Immature natural killer cell (primary cell): Measurements from ENCODE around the gene WNK1. TPM values are rescaled to one million over a fixed set of nuclear protein-coding genes. Genes with fewer than 3 reads are reported as not detected.

Experiments
- DNase-seq, 3 donors: peaks; one replicate each; pipeline ENCODE4 v3.0.0; 2022; ENCODE audit warnings: mixed read lengths in 1 of 3
- H3K27ac Mint-ChIP-seq, 6 donors: one replicate each; pipeline ENCODE4 v1.8.0; 2020; ENCODE audit warnings: mixed read lengths in 6 of 6, mild to moderate bottlenecking in 5 of 6, inconsistent platforms in 4 of 6, moderate library complexity in 3 of 6
- H3K27me3 Mint-ChIP-seq, 3 donors: one replicate each; pipeline ENCODE4 v1.8.0; 2020 to 2021; ENCODE audit warnings: low read depth in 3 of 3, mild to moderate bottlenecking in 3 of 3, mixed read lengths in 3 of 3, moderate library complexity in 3 of 3, inconsistent platforms in 1 of 3
- H3K36me3 Mint-ChIP-seq, 3 donors: one replicate each; pipeline ENCODE4 v1.8.0; 2020; ENCODE audit warnings: mixed read lengths in 3 of 3, inconsistent platforms in 2 of 3, mild to moderate bottlenecking in 2 of 3
- H3K4me1 Mint-ChIP-seq, 2 donors: one replicate each; pipeline ENCODE4 v1.8.0; 2020; ENCODE audit warnings: inconsistent platforms in 2 of 2, mild to moderate bottlenecking in 2 of 2, mixed read lengths in 2 of 2, moderate library complexity in 1 of 2
- H3K4me3 Mint-ChIP-seq, 5 donors: one replicate each; pipeline ENCODE4 v1.8.0; 2020; ENCODE audit warnings: mild to moderate bottlenecking in 5 of 5, mixed read lengths in 5 of 5, inconsistent platforms in 3 of 5, moderate library complexity in 3 of 5
- H3K9me3 Mint-ChIP-seq, 6 donors: one replicate each; pipeline ENCODE4 v1.8.0; 2020; ENCODE audit warnings: mild to moderate bottlenecking in 6 of 6, mixed read lengths in 6 of 6, inconsistent platforms in 4 of 6, moderate library complexity in 3 of 6
- polyA plus RNA-seq, 3 donors: library from polyadenylated mRNA; unstranded; fragments of 300-500 nt; fragmentation: Illumina TruSeq; gene quantifications; one replicate each; pipeline ENCODE4 v1.2.3, GENCODE V29; 2021

The WNK1 gene
- polyA plus RNA-seq, 3 donors from 2014 or later, result 7.5 to 46.5 (median 8.6) TPM

GRCh38 chr12:955939-956338 lies 203.6 kb downstream of the WNK1 start:
- DNase-seq, result no peak
- Mint-ChIP-seq H3K9me3 (no peaks in the 10 kb centered on the region), H3K27ac (no peak overlapping the region)

GRCh38 chr12:958588-959123 lies 206.3 kb downstream of the WNK1 start:
- Mint-ChIP-seq H3K27ac (no peak overlapping the region), H3K4me3 (no peak overlapping the region), H3K4me1 (peaks cover 10 to 11% of the 10 kb centered on the region in 2 donors)

More at GRCh38 chr12:955939-956338, 203.6 kb downstream of the WNK1 start:
- H3K4me3 Mint-ChIP-seq, result no peak overlapping the region
- peaks cover 0 to 2% of the 10 kb centered on the region in 2 donors for H3K4me1 Mint-ChIP-seq
- peaks cover 0 to 3% (median 0%) of the 10 kb centered on the region in 3 donors for H3K36me3 Mint-ChIP-seq
- H3K27me3 Mint-ChIP-seq, result peaks cover 0 to 4% (median 2%) of the 10 kb centered on the region in 3 donors

More at GRCh38 chr12:958588-959123, 206.3 kb downstream of the WNK1 start:
- Mint-ChIP-seq H3K9me3 (no peaks in the 10 kb centered on the region), H3K27me3 (peaks cover 0 to 1% (median 0%) of the 10 kb centered on the region in 3 donors), H3K36me3 (peaks cover 0 to 4% (median 0%) of the 10 kb centered on the region in 3 donors)
- no peak for DNase-seq

Other genes starting within 250 kb of the WNK1 start
- gene NINJ2, start 89.1 kb upstream of the WNK1 start, polyA plus RNA-seq, result 10 to 100 TPM; 18.2 to 42.3 (median 25.7) TPM
- 1 to 10 TPM in 2 of 3 donors, under 1 TPM in 1; 0.11 to 6.0 (median 4.9) TPM for gene RAD52, start 197.1 kb downstream of the WNK1 start, polyA plus RNA-seq
- 10 to 100 TPM in 1 of 3 donors, 1 to 10 TPM in 2; 1.7 to 14.0 (median 5.4) TPM for gene ERC1, start 238.6 kb downstream of the WNK1 start, polyA plus RNA-seq